ENCODE results near the gene IGHMBP2. TPM values are rescaled to one million over a fixed set of nuclear protein-coding genes. Genes with fewer than 3 reads are reported as not detected.

IGHMBP2 gene
- polyA plus RNA-seq, 1 donor from 2014 or later, result 9.5 TPM

GRCh38 chr11:68938816-68939582 is 35.3 kb downstream of the IGHMBP2 start:
- H3K9ac ChIP-seq (ENCODE audit: low read length), result no peak overlapping the region
- no peak overlapping the region for H3K27ac ChIP-seq (ENCODE audit: low read length)
- H2AFZ ChIP-seq (ENCODE audit: low read depth, low read length), result no peak overlapping the region
- H3K27me3 ChIP-seq (ENCODE audit: insufficient read depth, low read depth, low read length), result no peaks in the 10 kb centered on the region
- no peaks in the 10 kb centered on the region for H3K79me2 ChIP-seq (replicated peaks; ENCODE audit: insufficient read depth, low read length)
- no peaks in the 10 kb centered on the region for H3K36me3 ChIP-seq (ENCODE audit: insufficient read depth, low read length)
- no peak overlapping the region for H3K4me3 ChIP-seq (ENCODE audit: low read length)
- TF ChIP-seq RAD21 (conservative IDR thresholded peaks at IDR 0.05), result no peak
- TF ChIP-seq CTCF (IDR thresholded peaks at IDR 0.05; ENCODE audit: poor library complexity, severe bottlenecking), result no peak
- no peak for TF ChIP-seq TAF1 (IDR thresholded peaks at IDR 0.05; ENCODE audit: low read depth)
- no peak for TF ChIP-seq EZH2 (IDR thresholded peaks at IDR 0.05; ENCODE audit: borderline replicate concordance, insufficient read depth, low read length, poor library complexity, severe bottlenecking)
- TF ChIP-seq EP300 (conservative IDR thresholded peaks at IDR 0.05; ENCODE audit: poor library complexity, severe bottlenecking), result no peak
- TF ChIP-seq SMC3 (conservative IDR thresholded peaks at IDR 0.05; ENCODE audit: poor library complexity), result no peak
- TF ChIP-seq MXI1 (conservative IDR thresholded peaks at IDR 0.05; ENCODE audit: poor library complexity, severe bottlenecking), result no peak
- TF ChIP-seq POLR2AphosphoS5 (IDR thresholded peaks at IDR 0.05), result no peak
- TF ChIP-seq, protein P1, sequence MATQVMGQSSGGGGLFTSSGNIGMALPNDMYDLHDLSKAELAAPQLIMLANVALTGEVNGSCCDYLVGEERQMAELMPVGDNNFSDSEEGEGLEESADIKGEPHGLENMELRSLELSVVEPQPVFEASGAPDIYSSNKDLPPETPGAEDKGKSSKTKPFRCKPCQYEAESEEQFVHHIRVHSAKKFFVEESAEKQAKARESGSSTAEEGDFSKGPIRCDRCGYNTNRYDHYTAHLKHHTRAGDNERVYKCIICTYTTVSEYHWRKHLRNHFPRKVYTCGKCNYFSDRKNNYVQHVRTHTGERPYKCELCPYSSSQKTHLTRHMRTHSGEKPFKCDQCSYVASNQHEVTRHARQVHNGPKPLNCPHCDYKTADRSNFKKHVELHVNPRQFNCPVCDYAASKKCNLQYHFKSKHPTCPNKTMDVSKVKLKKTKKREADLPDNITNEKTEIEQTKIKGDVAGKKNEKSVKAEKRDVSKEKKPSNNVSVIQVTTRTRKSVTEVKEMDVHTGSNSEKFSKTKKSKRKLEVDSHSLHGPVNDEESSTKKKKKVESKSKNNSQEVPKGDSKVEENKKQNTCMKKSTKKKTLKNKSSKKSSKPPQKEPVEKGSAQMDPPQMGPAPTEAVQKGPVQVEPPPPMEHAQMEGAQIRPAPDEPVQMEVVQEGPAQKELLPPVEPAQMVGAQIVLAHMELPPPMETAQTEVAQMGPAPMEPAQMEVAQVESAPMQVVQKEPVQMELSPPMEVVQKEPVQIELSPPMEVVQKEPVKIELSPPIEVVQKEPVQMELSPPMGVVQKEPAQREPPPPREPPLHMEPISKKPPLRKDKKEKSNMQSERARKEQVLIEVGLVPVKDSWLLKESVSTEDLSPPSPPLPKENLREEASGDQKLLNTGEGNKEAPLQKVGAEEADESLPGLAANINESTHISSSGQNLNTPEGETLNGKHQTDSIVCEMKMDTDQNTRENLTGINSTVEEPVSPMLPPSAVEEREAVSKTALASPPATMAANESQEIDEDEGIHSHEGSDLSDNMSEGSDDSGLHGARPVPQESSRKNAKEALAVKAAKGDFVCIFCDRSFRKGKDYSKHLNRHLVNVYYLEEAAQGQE (IDR thresholded peaks at IDR 0.05; ENCODE audit: borderline replicate concordance), result no peak
- no peak overlapping the region for H3K4me2 ChIP-seq (ENCODE audit: low read length)
- no peaks in the 10 kb centered on the region for H3K9me2 ChIP-seq (ENCODE audit: insufficient read depth, low read length)
- H3K9me3 ChIP-seq (ENCODE audit: low read length), result no peaks in the 10 kb centered on the region
- no peaks in the 10 kb centered on the region for H3F3A ChIP-seq (ENCODE audit: insufficient read depth, low read length, poor library complexity, severe bottlenecking)
- no peaks in the 10 kb centered on the region for H4K20me1 ChIP-seq (ENCODE audit: insufficient read depth)

DNA sequence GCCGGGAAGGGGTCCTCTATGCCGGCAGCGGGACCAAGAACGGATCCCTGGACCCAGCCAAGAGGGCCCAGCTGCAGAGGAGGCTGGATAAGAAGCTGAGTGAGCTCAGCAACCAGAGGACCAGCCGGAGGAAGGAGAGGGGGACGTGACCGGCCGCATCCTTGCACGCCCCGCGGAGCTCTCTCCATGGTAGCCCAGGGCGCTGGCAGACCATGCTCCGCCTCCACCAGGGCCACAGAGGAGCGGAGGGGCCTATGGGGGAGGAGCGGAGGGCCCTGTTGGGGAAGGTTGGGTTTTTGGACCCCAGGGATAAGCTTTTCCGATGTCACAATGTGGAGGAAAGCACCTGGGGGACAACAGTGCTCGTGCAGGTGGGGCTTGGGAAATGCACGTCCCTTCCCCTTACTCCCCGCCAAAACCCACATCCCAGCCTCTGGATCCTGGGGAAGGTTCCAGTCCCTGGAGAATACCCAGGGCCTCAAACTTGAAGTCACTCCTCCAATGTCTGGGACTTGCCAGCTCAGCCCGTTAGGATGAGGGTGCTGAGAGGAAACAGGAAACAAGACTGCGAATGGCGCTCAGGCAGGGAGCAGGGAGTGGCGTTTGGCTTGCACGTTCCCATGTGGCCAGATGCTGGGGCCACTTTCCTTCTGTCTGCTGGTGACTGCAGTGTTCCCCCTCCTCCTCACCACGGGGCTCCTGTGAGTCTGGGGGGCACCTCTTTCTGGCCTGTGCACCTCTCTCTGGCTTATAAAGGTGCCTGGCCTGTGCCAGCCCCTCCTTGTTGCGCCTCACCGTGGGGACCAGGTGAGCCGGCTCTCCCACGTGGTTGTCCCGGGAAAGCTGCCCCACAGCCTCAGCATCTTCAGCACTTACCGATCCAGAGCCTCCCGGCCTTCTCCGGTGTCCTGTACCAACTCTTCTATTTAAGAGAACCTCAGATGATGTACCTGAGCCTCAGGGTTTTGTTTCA is 36.2 kb downstream of the IGHMBP2 start:
- H3K9me2 ChIP-seq (ENCODE audit: insufficient read depth, low read length), result no peaks in the 10 kb centered on the region
- H3K4me2 ChIP-seq (ENCODE audit: low read length), result no peak overlapping the region
- H3K36me3 ChIP-seq (ENCODE audit: insufficient read depth, low read length), result no peaks in the 10 kb centered on the region
- H3K27me3 ChIP-seq (ENCODE audit: insufficient read depth, low read depth, low read length), result no peaks in the 10 kb centered on the region
- no peak overlapping the region for H3K27ac ChIP-seq (ENCODE audit: low read length)
- H3F3A ChIP-seq (ENCODE audit: insufficient read depth, low read length, poor library complexity, severe bottlenecking), result no peaks in the 10 kb centered on the region
- TF ChIP-seq RAD21 (conservative IDR thresholded peaks at IDR 0.05) (no peak), CTCF (IDR thresholded peaks at IDR 0.05; ENCODE audit: poor library complexity, severe bottlenecking) (no peak), EZH2 (IDR thresholded peaks at IDR 0.05; ENCODE audit: borderline replicate concordance, insufficient read depth, low read length, poor library complexity, severe bottlenecking) (no peak), POLR2AphosphoS5 (IDR thresholded peaks at IDR 0.05) (no peak), TAF1 (IDR thresholded peaks at IDR 0.05; ENCODE audit: low read depth) (no peak), MXI1 (conservative IDR thresholded peaks at IDR 0.05; ENCODE audit: poor library complexity, severe bottlenecking) (no peak), EP300 (conservative IDR thresholded peaks at IDR 0.05; ENCODE audit: poor library complexity, severe bottlenecking) (no peak), SMC3 (conservative IDR thresholded peaks at IDR 0.05; ENCODE audit: poor library complexity) (no peak)
- TF ChIP-seq, protein P1 (IDR thresholded peaks at IDR 0.05; ENCODE audit: borderline replicate concordance), result no peak
- no peak overlapping the region for H3K9ac ChIP-seq (ENCODE audit: low read length)
- H3K79me2 ChIP-seq (replicated peaks; ENCODE audit: insufficient read depth, low read length), result no peaks in the 10 kb centered on the region
- no peaks in the 10 kb centered on the region for H4K20me1 ChIP-seq (ENCODE audit: insufficient read depth)
- H3K4me3 ChIP-seq (ENCODE audit: low read length), result no peak overlapping the region
- H2AFZ ChIP-seq (ENCODE audit: low read depth, low read length), result no peak overlapping the region
- no peaks in the 10 kb centered on the region for H3K9me3 ChIP-seq (ENCODE audit: low read length)

Data from neural cell (in vitro differentiated cells).